OCI-M1 (cell line): ENCODE data around the gene MAPKAP1.

Experiments
- DNase-seq: peaks from one replicate; lab custom pipeline; 2025; lab: John Stamatoyannopoulos, UW

Gene MAPKAP1

DNA sequence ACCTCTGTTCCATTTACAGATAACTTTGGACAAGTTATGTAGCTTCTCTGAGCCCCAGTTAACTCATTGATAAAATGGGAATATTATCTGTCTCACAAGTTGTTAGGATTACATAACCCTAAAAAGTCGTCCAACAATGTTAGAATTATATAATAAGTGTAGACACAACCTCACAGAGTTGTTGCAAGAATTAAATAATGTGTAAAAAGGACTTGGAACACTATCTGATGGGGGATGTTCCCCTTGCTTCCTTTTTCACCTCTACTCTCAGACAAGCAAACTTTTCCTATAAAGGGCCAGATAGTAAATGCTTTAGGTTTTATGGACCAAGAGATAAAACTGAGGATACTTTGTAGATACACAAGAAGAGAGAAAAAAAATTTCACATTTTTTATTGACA is 251.9 kb downstream of the MAPKAP1 start:
- DNase-seq: no peak

DNA sequence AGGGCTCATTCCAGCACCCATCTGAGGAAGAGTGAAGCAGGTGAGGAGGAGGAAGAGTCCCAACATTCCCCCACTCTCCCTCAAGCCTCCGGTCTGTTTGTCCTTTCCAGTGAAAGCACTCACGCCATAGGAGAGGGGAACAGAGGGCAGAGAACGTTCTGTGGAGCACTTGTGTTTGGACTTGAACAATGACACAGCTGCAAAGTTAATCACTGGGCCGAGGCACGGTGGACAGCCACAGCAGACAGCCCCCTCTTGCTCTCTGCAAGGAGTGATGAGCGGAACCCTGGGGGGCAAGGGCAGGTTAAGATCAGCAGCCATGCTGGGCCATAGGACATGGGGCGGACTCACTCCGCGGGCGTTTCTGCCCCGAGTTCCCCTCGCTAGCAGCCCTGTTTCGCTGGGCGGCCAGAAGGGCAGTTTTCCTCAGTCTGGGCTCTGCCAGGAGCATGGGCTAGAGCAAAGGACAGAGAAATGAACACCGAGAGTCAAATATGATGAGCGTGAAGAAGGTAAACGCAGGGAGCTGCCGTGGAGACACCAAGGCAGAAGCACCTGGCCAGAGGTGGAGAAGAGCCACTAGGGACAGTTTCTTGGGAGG is 259.7 kb downstream of the MAPKAP1 start:
- DNase-seq: no peak

DNA sequence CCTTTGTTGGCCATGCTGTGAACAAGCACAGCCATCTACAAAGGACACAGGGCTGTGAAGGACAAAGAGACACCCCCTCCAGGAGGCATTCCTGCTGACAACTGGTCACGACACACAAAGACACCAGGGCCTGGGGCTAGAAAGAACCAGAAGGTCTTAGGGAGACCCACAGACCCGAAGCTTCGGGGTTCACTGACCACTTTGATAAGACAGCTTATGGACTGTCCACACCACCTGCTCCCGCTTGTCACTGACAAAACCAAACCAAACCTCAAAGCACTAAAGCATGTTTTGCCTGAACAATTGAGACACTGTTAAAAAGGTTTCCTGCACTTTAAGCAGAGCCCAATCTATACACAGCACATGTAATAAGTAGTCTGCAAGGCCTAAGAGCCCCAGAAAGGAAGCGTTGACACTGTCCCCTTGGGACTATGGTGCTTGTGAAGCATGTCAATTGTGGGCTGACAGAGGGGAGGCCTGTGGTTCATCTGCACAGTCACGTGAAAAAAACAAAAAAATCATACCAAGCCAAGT is 260.4 kb downstream of the MAPKAP1 start:
- DNase-seq: no peak

DNA sequence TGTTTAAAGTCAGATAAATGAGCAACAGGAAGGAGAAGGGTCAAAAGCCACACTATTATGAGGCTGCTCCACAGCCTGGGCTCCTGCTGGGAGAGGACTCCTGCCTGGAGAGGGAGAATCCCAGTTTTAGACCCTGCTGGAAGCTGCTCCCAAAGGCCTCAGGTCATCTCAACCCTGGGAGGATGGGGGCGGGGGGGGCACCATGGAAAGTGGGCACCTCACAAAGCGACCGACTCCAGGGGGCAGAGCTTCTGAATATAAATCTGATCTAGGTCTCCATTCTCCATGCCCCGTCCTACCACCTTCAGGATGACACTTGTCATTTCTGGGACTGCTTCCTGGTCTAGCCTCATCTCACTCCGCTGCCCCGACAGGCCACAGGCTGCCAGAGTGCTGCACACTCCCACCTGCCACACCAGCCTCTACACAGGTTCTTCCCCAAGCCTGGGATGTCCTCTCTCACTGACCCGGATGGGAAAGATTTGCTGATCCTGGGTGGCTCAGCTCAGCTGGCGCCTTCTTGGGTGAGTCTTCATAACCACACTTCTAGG is 262.0 kb downstream of the MAPKAP1 start:
- no peak for DNase-seq

DNA sequence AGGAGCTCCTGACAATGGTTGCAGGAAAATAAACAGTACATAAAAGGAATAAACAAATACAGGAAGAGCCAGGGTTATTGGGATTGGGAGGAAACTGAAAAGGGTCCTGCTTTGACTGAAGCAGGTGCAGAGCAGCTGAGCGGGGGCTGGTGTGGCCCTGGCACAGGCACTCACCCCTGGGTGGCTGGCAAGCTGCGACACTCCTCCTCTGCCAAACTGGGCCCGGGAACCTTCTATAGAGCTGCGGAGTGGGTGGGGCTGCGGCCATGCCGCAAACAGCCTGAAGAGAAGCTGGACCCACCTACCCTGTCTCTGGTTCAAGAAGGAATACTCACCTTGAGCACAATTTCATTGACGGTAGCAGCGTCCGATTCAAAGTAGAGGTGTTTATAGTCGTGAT is 262.8 kb downstream of the MAPKAP1 start:
- no peak for DNase-seq

DNA sequence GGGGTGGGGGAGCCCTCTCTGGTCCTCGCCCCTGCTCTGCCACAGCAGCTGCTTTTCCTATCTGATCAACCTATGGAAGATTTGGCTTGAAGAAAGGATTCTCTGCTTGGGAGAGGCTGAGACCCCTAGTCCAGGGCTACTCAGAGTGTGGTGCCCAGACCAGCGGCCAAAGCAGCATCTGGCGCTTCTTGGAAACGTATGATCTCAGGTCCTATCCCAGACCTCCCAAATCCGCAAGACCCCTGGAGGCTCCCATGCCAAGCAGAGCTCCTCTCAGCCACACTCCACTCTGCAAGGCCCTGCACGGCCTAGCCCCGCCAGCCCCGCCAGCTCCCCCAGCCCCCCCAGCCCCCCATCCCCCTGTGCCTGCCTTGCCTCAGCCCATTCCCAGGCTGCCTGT is 263.6 kb downstream of the MAPKAP1 start:
- no peak for DNase-seq

DNA sequence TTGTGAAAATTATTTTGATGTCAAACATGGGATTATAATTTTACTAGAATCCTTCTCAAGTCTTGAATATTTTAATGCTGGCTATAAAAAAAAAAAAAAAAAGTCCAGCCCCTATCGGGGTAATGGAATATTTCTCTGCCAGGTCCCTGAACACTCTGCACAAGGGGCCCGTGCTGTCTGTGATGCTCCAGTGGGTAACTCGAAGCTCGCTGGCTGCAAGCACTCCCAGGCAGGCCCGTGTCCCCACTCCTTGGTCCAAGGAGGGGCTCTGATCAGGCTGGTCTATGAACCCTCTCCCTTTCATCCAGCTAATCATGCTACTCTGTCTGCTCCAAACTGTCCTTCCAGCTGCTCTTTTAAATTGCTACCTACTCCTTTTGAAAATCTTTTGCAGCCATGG is 264.6 kb downstream of the MAPKAP1 start:
- no peak for DNase-seq

DNA sequence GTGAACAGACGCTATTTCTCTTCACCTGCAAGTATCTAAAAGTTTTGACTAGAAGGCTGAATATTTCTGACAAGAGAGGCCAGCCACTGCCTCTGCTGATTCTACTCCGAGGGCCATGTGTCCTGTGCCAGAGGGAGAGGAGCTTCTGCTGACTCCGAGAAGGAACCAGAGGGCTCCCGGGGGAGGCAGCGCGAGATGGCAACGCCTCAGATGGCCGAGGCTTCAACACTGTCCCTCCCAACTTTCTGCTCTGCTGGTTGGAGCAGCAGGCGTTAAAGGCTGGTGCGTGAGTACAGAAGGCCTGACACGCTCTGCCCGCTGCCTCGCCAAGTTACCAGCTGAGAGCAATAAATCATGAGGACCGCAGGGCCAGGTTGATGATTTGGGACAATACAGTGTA is 266.6 kb downstream of the MAPKAP1 start:
- DNase-seq: no peak

DNA sequence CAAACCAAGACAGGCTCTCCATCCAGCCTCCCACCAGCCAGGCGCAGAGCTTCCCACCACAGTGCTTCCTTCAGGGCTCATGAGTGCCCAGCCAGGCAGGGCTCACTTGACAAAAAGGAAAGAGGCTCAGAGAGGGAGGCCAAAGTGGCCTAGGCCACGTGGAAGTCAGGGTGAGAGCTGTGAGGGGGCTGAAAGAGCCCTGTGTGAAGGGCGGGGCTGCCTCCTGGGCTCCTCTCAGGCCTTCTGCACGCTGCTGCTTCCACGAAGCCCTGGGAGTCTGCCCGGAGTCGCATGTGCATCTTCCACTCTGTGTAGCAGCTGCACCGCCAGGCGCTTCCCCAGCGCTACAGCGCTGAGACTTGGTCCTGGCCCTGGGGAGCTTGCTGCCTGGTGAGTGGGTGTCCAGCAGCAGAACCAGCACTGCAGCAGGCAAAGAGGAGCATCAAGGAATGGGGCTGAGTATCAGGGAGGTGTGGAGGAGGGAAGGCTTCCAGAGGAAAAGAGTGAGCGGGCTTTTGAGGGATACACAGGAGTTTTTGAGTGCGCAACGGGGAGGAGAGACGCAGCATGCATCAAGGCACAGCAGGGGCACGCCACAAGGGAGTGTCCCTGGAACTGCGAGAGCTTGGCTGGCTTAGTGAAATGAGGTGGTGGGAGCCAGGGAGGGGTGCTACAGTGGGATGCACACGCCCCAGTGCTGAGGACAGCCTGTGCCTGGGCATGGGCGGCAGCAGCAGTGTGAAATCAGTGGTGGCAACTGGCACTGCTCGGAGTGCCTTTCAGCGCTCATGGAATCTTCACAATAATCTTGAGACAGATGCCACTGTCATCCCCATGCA is 267.4 kb downstream of the MAPKAP1 start:
- no peak for DNase-seq

DNA sequence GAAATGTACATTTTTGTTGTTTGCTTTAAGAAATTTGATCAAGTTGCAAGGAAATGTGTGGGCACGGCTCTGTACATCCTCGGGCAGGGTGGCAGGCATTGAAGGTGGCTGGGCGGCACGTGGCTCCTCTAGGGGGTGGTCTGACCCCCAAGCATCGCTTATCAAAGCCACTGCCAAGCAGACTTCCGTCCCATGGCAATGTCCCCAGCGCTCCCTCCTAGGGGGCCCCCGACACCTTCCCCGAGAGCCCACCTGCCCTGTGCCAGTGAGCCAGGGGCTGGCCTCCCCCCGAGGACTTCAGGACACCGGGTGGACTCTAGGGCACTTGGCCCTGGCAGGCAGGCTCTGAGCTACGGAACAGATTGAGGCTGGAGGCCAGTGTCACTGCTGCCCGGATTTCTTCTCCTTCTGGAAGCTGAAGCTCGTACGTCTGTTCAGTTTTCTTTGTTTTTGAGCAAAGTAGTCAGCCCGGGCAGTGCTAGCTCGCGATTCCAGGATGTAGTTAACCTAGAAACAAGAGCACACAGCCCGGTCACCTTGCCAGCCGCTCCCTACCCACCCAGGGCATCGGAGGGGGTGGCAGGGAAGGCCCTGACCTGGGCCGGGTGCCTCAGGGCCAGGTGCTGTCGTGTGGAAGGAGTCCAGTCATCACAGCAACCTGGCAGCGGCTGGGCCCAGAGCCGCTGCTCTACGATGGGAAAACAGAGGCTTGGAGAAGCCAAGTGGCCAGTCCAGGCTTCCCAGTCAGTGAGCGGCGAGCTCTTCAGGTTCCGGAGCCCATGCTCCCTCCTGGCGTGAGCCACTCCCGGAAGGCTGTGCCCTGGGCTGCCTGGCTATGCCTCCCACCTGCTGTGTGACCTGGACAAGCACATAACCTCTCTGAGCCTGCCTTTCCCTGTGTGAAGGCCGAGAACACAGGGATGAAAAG is 268.2 kb downstream of the MAPKAP1 start:
- no peak for DNase-seq

DNA sequence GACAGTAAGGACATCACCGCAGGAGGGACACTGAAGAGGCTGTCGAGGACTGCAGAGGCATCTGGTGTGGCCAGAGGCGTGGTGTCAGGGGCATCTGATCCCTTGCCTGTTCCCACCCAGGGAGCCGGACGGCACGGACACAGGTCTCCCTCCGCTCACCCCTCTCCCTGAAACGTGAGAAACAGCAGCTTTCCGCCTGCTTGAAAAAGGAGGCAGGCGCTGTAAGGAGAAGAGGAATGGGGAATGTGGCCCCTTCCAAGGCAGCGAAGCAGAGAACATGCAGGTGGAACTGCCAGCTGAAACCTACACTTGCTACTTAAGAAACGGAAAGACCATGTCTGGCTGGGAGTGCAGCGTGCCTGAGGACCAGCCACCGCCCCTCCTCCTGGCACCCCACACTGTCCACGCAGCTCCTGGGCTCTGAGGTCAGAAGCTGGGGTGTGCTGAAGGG is 269.2 kb downstream of the MAPKAP1 start:
- no peak for DNase-seq

DNA sequence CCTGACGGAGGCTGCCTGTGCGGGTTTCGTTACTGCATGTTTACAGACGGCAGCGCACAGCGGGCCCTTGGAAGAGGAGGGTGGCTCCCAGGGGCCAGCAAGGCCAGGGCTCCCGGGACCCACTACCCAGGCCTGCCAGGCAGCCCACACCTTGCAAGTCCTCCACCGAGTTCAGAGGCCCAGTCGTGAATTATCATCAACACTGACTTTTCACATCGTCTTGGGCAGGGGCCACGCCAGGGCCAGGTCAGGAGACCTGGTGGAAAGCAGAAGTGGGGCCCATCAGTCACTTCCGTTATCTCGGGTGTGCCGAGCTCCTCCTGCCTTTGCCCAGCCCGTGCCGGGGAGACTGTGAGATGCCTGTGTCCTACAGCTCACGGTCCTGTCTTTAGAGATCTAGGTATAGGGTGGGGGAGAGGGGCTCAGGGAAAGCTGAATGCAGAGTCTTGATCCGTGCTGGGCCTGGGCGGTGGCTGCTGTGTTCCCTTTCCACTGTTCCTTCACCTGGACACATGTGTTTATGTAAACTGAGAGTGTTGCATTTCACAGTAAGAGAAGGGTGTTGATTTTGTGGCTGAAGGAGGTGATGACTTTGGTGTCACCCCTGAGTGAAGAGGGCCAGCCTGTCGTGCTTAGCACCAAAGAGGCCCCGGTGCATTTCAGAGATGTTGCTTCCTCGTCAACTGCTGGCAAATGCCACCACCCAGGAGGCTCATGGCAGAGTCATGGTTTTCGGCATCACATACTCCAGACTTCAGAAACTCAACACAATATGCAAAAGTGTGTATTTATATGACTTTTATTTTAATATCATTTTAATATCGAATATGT is 270.2 kb downstream of the MAPKAP1 start:
- DNase-seq: peak; percentile 26

DNA sequence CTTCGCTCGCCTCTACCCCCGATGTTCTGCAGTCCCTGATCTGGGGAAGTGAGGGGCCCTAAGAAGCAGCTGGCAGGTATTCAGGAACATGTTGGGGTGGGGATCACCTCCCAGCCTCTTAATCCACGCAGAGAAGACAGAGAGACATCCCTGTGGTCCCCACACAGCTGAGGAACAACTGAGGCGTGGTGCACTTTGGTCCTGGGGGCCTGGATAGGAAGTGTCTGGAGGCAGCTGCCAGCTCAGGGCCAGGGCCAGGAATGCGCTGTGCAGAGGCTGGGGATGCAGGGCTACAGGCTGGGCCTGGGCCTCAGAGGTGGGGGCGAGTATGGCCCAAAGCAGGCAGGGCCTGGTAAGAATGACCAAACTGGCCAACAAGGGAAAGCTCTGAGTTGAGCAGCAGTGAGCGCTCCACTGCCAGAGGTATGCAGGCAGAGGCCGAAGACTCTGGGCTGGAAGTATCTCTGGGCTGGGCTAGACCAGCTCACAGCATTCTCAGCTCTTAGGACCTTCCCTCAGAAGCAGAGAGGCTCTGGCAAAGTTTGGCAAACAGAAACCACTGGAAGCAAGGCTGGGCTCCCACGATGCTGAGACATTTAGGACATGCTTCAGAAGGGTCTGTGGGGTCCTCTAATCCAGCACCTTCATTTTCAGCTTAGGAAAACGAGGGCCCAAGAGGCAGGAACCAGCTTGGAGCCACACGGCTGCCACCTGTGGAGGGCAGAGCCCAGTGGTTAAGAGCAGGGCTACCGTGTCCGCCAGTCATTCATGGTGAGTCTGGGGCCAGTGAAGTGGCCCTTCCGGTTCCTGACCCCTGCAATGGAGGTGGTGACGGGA is 271.0 kb downstream of the MAPKAP1 start:
- DNase-seq: no peak

DNA sequence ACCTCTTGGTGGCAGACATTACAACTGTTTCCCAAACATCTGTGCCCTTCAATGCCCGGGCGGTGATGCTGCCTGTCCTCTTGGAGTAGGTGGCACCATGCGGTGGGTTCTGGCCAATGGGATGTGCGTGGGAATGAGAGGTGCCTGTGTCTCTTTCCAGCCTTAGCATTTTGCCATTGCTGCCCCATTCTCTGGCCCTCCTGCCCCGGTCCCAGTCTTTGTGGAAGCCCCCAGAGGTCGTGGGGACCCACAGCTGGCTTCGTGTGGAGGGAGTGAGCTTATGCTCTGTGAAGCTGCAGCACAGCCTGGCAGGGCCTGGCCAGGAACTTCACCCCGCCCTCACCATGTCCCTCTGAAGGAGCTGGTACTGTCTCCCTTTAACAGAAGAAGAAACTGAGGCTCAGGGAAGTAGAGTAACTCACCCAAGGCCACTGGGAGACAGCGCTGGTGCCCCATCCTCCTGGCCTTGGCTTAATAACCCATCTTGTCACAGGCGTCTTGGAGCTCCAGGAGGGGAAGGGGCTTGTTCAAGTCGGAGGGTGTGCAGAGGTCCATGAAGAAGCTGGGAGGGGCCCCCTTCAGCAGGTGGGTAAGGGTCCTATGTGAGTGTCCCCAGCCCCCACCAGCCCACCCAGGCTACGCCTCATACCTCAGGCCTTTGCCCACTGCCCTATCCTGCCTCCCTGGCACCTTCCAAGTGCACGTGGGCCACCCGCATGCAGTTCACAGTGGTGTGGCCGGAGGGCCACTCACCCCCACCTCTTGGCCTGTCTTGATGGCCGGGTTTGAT is 271.8 kb downstream of the MAPKAP1 start:
- DNase-seq: no peak

DNA sequence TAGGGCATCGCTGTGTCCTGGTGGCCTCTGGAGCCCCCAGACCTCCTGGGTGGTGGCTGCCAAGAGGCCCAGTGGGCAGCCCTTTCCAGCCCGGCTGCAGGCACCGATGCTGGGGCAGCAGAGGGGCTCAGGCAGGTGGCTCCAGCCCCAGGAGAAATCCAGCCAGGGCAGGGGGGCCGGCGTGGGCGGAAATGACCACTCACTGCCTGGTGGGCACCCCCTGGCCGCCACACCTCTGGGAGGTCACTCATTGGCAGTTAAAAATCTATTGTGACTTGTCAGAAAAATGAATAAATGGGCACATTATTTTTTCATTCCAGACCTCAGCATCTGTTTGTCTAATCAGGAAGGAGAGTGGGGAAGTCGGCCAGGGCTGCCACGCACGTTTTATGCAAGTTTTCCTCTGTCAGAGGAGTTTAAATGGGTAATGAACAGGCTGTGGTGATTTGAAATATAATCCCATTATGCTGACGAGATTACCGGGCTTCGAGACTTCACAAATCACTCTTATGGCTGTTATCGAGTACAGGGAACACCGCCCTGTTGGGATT is 273.5 kb downstream of the MAPKAP1 start:
- DNase-seq: no peak

DNA sequence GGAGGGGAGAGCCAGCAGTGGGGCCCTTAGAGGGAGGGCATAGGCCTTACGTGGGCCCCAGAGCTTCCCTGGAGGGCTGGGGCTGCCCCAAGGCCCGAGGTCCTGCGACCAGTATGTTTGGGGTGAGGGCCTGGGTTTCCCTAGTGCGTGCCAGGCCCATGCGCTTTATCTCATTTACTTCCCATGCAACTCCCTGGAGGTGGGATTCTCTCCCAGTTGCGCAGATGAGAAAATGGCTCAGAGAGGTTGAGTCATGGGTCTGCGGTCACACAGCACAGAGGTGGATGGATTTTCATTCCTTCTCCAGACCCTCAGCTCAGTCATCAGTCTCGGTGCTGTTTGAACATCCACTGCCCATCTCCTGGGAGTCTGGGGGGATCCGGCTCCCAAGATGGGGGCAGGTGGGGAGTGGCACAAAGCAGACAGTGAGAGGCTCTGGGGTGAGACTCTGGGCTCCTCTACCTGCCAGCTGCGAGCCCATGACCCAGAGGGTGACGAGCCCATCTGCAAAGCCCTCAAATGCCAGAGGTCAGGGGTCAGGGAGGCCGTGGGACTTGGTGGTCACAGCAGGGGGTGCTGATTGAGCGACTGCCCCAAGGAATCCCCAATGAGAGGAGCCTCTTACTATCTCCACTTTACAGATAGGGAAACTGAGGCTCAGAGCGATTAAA is 274.2 kb downstream of the MAPKAP1 start:
- DNase-seq: no peak

DNA sequence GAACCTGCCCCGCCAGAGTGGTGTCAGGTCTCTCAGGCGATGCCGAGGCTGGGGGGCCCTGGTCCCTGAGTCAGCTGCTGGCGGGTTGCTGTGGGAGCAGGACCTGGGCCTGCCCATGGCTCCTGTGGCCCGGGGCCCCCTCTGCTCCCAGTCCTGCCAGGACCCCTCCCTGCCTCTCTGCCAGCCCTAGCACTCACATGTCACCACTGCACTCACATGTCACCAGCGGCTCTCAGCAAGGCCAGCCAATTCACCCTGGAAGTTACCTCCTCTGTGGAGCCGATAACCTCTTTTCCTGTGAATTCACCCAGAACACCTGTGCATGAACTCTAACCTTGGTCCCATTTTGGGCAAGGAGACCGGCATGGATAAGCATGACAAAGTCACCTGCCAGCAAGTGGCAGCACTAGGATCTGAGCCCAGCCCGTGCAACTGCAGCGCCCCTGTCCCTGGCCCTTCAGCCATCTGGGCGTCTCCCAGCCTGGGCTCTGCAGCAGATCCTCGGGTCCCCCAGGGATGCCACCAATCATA is 275.2 kb downstream of the MAPKAP1 start:
- DNase-seq: no peak

DNA sequence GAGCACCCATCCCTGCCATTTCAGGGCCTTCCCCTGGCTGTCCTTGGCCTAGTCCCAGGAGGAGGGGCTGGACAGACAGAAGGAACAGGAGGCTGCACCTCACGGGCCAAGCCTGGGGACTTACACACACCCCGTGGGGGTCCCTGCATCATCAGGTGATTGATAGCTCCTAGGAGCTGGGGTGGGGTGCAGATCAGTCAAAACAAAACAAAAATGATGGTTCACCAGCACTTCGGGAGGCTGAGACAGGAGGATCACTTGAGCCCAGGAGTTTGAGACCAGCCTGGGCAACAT is 276.0 kb downstream of the MAPKAP1 start:
- no peak for DNase-seq
